ENCODE measurements around the gene COL27A1. TPM values are rescaled to one million over a fixed set of nuclear protein-coding genes. Genes with fewer than 3 reads are reported as not detected.

The COL27A1 gene
- total RNA-seq, 1 experiment from 2014 or later = not detected

DNA sequence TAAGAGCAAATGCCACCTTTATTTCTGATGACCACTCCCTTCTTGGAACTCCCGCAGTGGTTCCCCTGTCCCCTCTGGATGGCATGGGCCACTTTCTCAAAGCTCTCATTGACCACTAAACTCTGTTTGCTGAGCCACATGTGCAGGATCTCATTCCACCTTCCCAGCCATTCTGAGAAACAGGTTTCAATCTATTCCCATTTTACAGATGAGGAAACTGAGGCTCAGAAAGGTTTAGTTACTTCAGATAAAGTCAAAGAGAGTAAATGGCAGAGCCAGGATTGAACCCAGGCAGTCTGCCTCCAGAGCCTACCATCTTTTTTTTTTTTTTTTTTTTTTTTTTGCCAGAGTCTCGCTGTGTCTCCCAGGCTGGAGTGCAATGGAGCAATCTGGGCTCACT lies 24.2 kb downstream of the COL27A1 start:
- Histone ChIP-seq H3K27ac (ENCODE audit: low read length) (no peak overlapping the region), H3K27me3 (ENCODE audit: low read length) (no peaks in the 10 kb centered on the region), H3K9me3 (ENCODE audit: low read length) (no peaks in the 10 kb centered on the region), H3K36me3 (ENCODE audit: insufficient read depth, low read length) (no peaks in the 10 kb centered on the region), H3K9ac (ENCODE audit: low read length) (no peak overlapping the region), H3K9me2 (replicated peaks; ENCODE audit: insufficient read depth, low read length) (no peaks in the 10 kb centered on the region), H3K4me3 (ENCODE audit: low read length) (no peak overlapping the region), H2AFZ (ENCODE audit: low read length) (no peak overlapping the region), H3K4me1 (ENCODE audit: low read length) (no peaks in the 10 kb centered on the region), H3K4me2 (ENCODE audit: low read depth, low read length, poor library complexity, severe bottlenecking) (no peak overlapping the region), H4K20me1 (ENCODE audit: insufficient read depth, low read depth, low read length) (no peaks in the 10 kb centered on the region), H3K79me2 (ENCODE audit: low read length) (no peaks in the 10 kb centered on the region)
- DNase-seq = no peak

DNA sequence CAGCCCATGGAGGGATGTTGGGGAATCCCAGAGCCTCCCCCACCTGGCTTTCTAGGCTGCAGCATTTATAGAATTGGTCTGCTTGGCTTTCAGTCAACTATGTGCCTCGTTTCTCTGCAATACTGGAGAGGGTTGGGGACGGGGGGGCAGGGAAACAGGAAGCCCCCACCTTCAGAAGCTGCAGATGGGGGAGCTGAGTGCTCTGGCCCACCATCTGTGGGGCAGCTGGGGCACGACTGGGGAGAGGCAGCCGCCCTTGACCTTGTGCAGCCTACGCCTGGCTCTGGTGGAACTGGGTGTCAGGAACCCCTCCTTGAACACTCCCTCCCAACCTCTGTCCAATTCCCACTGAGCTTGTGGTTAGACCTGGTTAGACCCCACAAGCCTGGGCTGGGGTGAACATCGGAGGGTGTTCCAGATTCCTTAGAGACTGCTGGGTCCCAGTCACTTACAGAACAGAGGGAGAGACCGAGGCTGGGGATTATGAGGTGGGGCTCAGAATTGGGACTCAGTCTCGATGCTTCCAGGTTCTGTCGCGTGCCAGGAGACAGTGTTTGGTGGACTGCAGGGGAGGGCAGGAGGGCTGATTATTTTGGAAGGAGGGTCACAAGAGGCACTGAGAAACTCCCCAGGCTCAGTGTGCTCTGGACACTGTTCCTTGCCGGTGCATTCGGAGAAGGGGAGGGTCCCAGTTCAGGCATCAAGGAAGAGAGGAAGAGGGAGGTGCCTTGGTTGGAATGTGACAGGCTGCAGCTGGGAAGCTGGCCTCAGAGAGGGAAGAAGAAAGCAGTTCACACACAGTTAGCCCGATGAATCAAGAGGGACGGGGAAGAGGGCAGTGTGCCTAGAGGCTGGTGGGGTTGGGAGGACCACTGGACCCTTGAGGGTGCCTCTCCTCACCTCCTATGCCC lies 25.6 kb downstream of the COL27A1 start:
- Histone ChIP-seq H3K9me2 (replicated peaks; ENCODE audit: insufficient read depth, low read length) (no peaks in the 10 kb centered on the region), H3K27ac (ENCODE audit: low read length) (no peak overlapping the region), H4K20me1 (ENCODE audit: insufficient read depth, low read depth, low read length) (no peaks in the 10 kb centered on the region), H3K36me3 (ENCODE audit: insufficient read depth, low read length) (no peaks in the 10 kb centered on the region), H3K4me2 (ENCODE audit: low read depth, low read length, poor library complexity, severe bottlenecking) (no peak overlapping the region), H3K4me3 (ENCODE audit: low read length) (no peak overlapping the region), H3K9ac (ENCODE audit: low read length) (no peak overlapping the region), H3K4me1 (ENCODE audit: low read length) (no peaks in the 10 kb centered on the region), H3K27me3 (ENCODE audit: low read length) (no peaks in the 10 kb centered on the region), H2AFZ (ENCODE audit: low read length) (no peak overlapping the region), H3K9me3 (ENCODE audit: low read length) (no peaks in the 10 kb centered on the region), H3K79me2 (ENCODE audit: low read length) (no peaks in the 10 kb centered on the region)
- no peak for DNase-seq

DNA sequence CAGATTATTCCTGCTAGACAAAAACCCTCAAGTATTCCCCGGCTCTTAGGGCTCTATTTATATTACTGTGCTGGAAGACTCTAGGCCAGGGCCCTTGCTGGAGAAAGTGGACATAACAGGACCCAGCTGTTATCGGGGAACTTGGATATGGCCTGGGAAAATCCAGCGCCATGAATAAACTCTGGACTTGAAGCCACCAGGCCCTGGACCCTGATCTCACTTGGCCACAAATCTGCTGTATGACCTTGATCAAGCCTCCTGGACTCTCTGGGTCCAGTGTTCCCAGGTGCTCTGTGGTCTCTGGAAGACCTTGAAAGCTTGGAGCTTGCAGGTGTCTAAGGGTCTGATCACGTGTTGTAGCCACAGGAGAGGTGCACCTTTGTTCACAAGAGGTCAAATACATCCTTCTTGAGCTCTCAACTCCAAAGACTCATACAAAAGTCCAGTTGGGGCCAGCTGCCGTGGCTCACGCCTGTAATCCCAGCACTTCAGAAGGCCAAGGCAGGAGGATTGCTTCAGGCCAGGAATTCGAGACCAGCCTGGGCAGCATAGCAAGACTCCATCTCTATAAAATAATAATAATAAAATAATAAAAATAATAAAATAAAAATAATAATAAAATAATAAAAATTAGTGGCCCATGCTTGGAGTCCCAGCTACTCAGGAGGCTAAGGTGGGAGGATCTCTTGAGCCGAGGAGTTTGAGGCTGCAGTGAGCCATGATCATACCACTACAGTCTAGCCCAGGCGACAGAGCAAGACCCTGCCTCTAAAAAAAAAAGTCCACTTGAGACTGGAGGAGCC lies 26.5 kb downstream of the COL27A1 start:
- no peaks in the 10 kb centered on the region for H3K9me2 ChIP-seq (replicated peaks; ENCODE audit: insufficient read depth, low read length)
- H3K9me3 ChIP-seq (ENCODE audit: low read length) = no peaks in the 10 kb centered on the region
- H3K4me3 ChIP-seq (ENCODE audit: low read length) = no peak overlapping the region
- H4K20me1 ChIP-seq (ENCODE audit: insufficient read depth, low read depth, low read length) = no peaks in the 10 kb centered on the region
- H3K79me2 ChIP-seq (ENCODE audit: low read length) = no peaks in the 10 kb centered on the region
- no peak for DNase-seq
- no peaks in the 10 kb centered on the region for H3K27me3 ChIP-seq (ENCODE audit: low read length)
- H2AFZ ChIP-seq (ENCODE audit: low read length) = no peak overlapping the region
- no peak overlapping the region for H3K9ac ChIP-seq (ENCODE audit: low read length)
- no peak overlapping the region for H3K4me2 ChIP-seq (ENCODE audit: low read depth, low read length, poor library complexity, severe bottlenecking)
- no peaks in the 10 kb centered on the region for H3K36me3 ChIP-seq (ENCODE audit: insufficient read depth, low read length)
- no peaks in the 10 kb centered on the region for H3K4me1 ChIP-seq (ENCODE audit: low read length)
- no peak overlapping the region for H3K27ac ChIP-seq (ENCODE audit: low read length)

DNA sequence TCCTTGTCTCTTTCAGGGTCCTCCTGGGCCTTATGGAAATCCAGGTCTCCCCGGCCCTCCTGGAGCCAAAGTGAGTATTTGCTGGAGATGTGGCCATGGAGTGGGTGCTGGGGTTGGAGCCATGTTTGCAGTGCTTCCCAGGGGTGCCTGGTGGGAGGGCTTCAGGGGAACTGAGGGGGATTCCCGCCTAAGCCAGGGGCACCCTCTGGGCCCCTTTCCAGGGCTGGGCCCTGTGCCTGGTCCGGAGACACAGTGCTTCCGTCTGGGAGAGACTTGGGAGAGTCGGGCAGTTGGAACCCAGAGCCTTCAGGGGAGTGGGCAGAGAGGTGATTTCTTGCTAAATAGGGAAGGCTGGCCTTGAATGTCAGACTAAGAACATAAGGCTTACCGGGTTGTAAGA lies 27.7 kb downstream of the COL27A1 start:
- Histone ChIP-seq H3K4me1 (ENCODE audit: low read length) (no peaks in the 10 kb centered on the region), H3K27me3 (ENCODE audit: low read length) (no peaks in the 10 kb centered on the region), H3K36me3 (ENCODE audit: insufficient read depth, low read length) (no peaks in the 10 kb centered on the region), H3K9me2 (replicated peaks; ENCODE audit: insufficient read depth, low read length) (no peaks in the 10 kb centered on the region), H4K20me1 (ENCODE audit: insufficient read depth, low read depth, low read length) (no peaks in the 10 kb centered on the region), H3K79me2 (ENCODE audit: low read length) (no peaks in the 10 kb centered on the region), H3K4me3 (ENCODE audit: low read length) (no peak overlapping the region), H3K4me2 (ENCODE audit: low read depth, low read length, poor library complexity, severe bottlenecking) (no peak overlapping the region), H3K27ac (ENCODE audit: low read length) (no peak overlapping the region), H3K9ac (ENCODE audit: low read length) (no peak overlapping the region), H2AFZ (ENCODE audit: low read length) (no peak overlapping the region), H3K9me3 (ENCODE audit: low read length) (no peaks in the 10 kb centered on the region)
- DNase-seq = no peak

DNA sequence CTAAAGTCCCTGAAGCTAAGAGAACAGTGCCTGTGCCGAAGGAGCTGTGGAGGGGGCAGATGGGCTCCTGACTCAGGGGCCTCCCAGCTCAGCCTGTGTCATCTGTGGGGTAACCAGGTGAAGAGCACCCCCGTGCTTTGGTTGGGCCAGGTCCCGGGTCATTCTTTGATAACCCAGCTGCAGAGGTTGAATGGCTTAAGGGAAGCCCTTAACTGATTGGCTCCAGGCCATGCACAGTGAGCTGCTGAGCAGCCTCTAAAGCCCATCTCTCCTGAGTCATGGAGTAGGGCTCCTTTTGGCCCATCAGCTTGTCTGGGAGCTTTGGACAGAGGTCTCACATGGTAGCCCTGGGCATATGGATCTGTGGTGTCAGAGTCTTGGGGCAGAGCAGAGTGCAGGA lies 28.7 kb downstream of the COL27A1 start:
- H4K20me1 ChIP-seq (ENCODE audit: insufficient read depth, low read depth, low read length) = no peaks in the 10 kb centered on the region
- H3K27ac ChIP-seq (ENCODE audit: low read length) = no peak overlapping the region
- no peaks in the 10 kb centered on the region for H3K4me1 ChIP-seq (ENCODE audit: low read length)
- no peak overlapping the region for H3K9ac ChIP-seq (ENCODE audit: low read length)
- H3K27me3 ChIP-seq (ENCODE audit: low read length) = no peaks in the 10 kb centered on the region
- H3K36me3 ChIP-seq (ENCODE audit: insufficient read depth, low read length) = no peaks in the 10 kb centered on the region
- H3K79me2 ChIP-seq (ENCODE audit: low read length) = no peaks in the 10 kb centered on the region
- H3K4me3 ChIP-seq (ENCODE audit: low read length) = no peak overlapping the region
- no peak overlapping the region for H2AFZ ChIP-seq (ENCODE audit: low read length)
- DNase-seq = no peak
- no peak overlapping the region for H3K4me2 ChIP-seq (ENCODE audit: low read depth, low read length, poor library complexity, severe bottlenecking)
- no peaks in the 10 kb centered on the region for H3K9me2 ChIP-seq (replicated peaks; ENCODE audit: insufficient read depth, low read length)
- no peaks in the 10 kb centered on the region for H3K9me3 ChIP-seq (ENCODE audit: low read length)

DNA sequence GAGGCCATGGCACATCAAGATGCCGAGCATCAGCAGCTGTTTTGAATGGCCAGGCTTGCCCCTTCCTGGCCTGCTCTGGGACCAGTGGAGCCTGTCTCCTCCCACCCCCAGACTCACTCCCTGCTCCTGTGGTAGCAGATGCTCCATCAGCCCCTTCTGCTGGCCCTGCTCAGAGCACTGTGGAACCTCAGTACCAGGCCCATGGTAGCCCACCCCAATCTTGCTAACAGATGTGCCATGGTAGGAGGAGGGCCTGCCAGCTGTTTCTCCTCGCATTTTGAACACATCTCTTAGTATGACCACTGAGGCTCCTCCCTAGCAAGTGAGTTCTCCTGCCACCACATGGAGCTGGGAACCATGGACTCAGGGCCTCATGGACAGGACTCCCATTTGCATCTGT lies 29.5 kb downstream of the COL27A1 start:
- no peak overlapping the region for H3K9ac ChIP-seq (ENCODE audit: low read length)
- no peaks in the 10 kb centered on the region for H3K36me3 ChIP-seq (ENCODE audit: insufficient read depth, low read length)
- H3K4me1 ChIP-seq (ENCODE audit: low read length) = no peaks in the 10 kb centered on the region
- H3K79me2 ChIP-seq (ENCODE audit: low read length) = no peaks in the 10 kb centered on the region
- no peaks in the 10 kb centered on the region for H3K9me3 ChIP-seq (ENCODE audit: low read length)
- H3K27me3 ChIP-seq (ENCODE audit: low read length) = no peaks in the 10 kb centered on the region
- H3K9me2 ChIP-seq (replicated peaks; ENCODE audit: insufficient read depth, low read length) = no peaks in the 10 kb centered on the region
- H3K27ac ChIP-seq (ENCODE audit: low read length) = no peak overlapping the region
- H3K4me2 ChIP-seq (ENCODE audit: low read depth, low read length, poor library complexity, severe bottlenecking) = no peak overlapping the region
- no peaks in the 10 kb centered on the region for H4K20me1 ChIP-seq (ENCODE audit: insufficient read depth, low read depth, low read length)
- H2AFZ ChIP-seq (ENCODE audit: low read length) = no peak overlapping the region
- H3K4me3 ChIP-seq (ENCODE audit: low read length) = no peak overlapping the region
- DNase-seq = no peak

DNA sequence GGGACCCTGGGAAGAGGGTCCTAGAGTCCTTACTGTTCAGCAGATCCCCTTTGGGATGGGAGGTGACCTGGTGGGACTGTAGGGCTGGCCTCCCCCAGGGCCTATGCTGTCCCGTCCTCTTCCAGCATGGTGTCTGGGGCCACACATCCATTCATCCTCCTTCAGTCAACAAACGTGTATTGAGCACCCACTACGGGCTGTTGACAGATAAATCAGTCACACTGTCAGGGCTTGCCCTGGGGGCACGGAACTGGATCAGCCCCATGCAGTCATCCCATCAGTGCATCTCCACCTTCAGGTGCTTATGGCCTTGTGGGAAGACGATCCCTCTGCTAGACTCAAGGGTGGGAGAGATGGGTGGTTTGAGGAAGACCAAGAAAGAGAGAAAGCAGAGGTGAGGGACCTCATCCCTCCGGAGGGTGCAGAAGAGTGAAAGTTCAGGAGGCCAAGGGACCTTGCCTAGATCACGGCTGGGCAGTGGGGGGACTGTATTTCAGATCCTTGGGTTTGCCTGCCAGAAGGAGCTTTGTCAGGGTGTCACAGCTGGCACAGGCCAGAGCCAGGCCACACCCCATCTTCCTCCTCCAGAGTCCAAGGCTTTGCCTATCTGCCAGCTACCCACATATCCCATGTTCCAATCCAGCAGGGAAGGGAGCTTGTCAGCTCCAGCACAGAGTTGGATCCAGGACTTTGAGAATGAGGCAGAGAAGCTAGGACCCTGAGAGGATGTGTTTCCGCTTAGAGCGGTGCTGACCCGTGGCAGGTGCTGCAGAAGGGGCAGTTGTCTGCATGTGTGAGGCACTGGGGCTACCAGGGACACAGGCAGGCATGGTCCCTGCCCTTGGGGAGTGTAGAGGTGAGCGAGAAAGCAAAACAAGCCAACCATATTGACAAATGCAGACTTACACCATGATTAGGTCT lies 30.5 kb downstream of the COL27A1 start:
- Histone ChIP-seq H3K9me2 (replicated peaks; ENCODE audit: insufficient read depth, low read length) (no peaks in the 10 kb centered on the region), H3K4me1 (ENCODE audit: low read length) (no peaks in the 10 kb centered on the region), H4K20me1 (ENCODE audit: insufficient read depth, low read depth, low read length) (no peaks in the 10 kb centered on the region), H3K79me2 (ENCODE audit: low read length) (no peaks in the 10 kb centered on the region), H3K4me2 (ENCODE audit: low read depth, low read length, poor library complexity, severe bottlenecking) (no peak overlapping the region), H3K36me3 (ENCODE audit: insufficient read depth, low read length) (no peaks in the 10 kb centered on the region), H3K9ac (ENCODE audit: low read length) (no peak overlapping the region), H3K4me3 (ENCODE audit: low read length) (no peak overlapping the region), H2AFZ (ENCODE audit: low read length) (no peak overlapping the region), H3K27me3 (ENCODE audit: low read length) (no peaks in the 10 kb centered on the region), H3K9me3 (ENCODE audit: low read length) (no peaks in the 10 kb centered on the region), H3K27ac (ENCODE audit: low read length) (no peak overlapping the region)
- DNase-seq = no peak

All from Karpas-422 (cell line).